Suprapubic skin (tissue), 3 donors: ENCODE results near the gene TBX5.

Experiments
- CTCF ChIP-seq, 2 donors: fragments of 200-600 bp in 1 of 2; fragments of 450-650 bp in 1 of 2; sonication (generic) in 1 of 2; IDR thresholded peaks; one replicate each; pipeline ENCODE4 v1.5.1; 2016 to 2019; ENCODE audit warnings: antibody characterized with exemption in 2 of 2, mild to moderate bottlenecking in 1 of 2, moderate library complexity in 1 of 2
- POLR2AphosphoS5 ChIP-seq, 3 donors: sonication (generic); formaldehyde crosslinking; IDR thresholded peaks; one replicate each; pipeline ENCODE4 v1.6.1; 2017; ENCODE audit warnings: antibody characterized with exemption in 3 of 3

- no peak for TF ChIP-seq POLR2AphosphoS5 (IDR thresholded peaks at IDR 0.05)
- TF ChIP-seq CTCF (IDR thresholded peaks at IDR 0.05), result no peak
Observed at GRCh38 chr12:114313910-114314309, 92.0 kb downstream of the TBX5 start.
